Stimulated activated CD4-positive, alpha-beta T cell treated with anti-CD3 and anti-CD28 coated beads, Interleukin-12 subunit alpha, Interleukin-12 subunit beta, amount 100 ng/mL, for 24 hours (primary cell): ENCODE measurements around the gene PPP1R12A.

Source experiments
- DNase-seq, 2 experiments: peaks; one replicate each; pipeline ENCODE4 v3.0.0-alpha.2; 2020; ENCODE audit warnings: low read depth in 2 of 2

Gene PPP1R12A

GRCh38 chr12:79935624-79936345, 888 bp upstream of the PPP1R12A start:
- DNase-seq: no peak

GRCh38 chr12:79934281-79935020, 446 bp downstream of the PPP1R12A start:
- peak in 1 of 2 experiments; percentile 26 for DNase-seq

- no peak for DNase-seq
Measured at GRCh38 chr12:79933532-79934264, 1.2 kb downstream of the PPP1R12A start.

- no peak for DNase-seq
Measured at GRCh38 chr12:79933043-79933442, 1.9 kb downstream of the PPP1R12A start.

- DNase-seq: no peak
Measured at GRCh38 chr12:79932357-79932756, 2.5 kb downstream of the PPP1R12A start.

GRCh38 chr12:79929065-79929464, 5.8 kb downstream of the PPP1R12A start:
- no peak for DNase-seq

GRCh38 chr12:79927772-79928474, 7.0 kb downstream of the PPP1R12A start:
- no peak for DNase-seq

- DNase-seq: no peak
Measured at GRCh38 chr12:79926951-79927350, 7.9 kb downstream of the PPP1R12A start.

- no peak for DNase-seq
Measured at GRCh38 chr12:79925492-79925891, 9.4 kb downstream of the PPP1R12A start.

- DNase-seq: no peak
Measured at GRCh38 chr12:79921786-79922185, 13.1 kb downstream of the PPP1R12A start.

- DNase-seq: no peak
Measured at GRCh38 chr12:79920421-79921238, 14.3 kb downstream of the PPP1R12A start.

GRCh38 chr12:79919762-79920161, 15.1 kb downstream of the PPP1R12A start:
- DNase-seq: no peak

- no peak for DNase-seq
Measured at GRCh38 chr12:79916826-79917225, 18.1 kb downstream of the PPP1R12A start.

GRCh38 chr12:79911889-79912656, 22.8 kb downstream of the PPP1R12A start:
- DNase-seq: no peak

- no peak for DNase-seq
Measured at GRCh38 chr12:79908366-79908765, 26.5 kb downstream of the PPP1R12A start.

GRCh38 chr12:79901506-79901905, 33.4 kb downstream of the PPP1R12A start:
- DNase-seq: no peak

- DNase-seq: no peak
Measured at GRCh38 chr12:79900951-79901350, 33.9 kb downstream of the PPP1R12A start.

GRCh38 chr12:79900199-79900598, 34.7 kb downstream of the PPP1R12A start:
- DNase-seq: no peak

GRCh38 chr12:79897617-79898016, 37.3 kb downstream of the PPP1R12A start:
- no peak for DNase-seq

GRCh38 chr12:79895804-79896203, 39.1 kb downstream of the PPP1R12A start:
- no peak for DNase-seq
